Measurements from ENCODE around the gene ATP9B. TPM values are rescaled to one million over a fixed set of nuclear protein-coding genes. Genes with fewer than 3 reads are reported as not detected.

ATP9B gene
- total RNA-seq, 1 experiment from 2014 or later = 11.7 TPM

DNA sequence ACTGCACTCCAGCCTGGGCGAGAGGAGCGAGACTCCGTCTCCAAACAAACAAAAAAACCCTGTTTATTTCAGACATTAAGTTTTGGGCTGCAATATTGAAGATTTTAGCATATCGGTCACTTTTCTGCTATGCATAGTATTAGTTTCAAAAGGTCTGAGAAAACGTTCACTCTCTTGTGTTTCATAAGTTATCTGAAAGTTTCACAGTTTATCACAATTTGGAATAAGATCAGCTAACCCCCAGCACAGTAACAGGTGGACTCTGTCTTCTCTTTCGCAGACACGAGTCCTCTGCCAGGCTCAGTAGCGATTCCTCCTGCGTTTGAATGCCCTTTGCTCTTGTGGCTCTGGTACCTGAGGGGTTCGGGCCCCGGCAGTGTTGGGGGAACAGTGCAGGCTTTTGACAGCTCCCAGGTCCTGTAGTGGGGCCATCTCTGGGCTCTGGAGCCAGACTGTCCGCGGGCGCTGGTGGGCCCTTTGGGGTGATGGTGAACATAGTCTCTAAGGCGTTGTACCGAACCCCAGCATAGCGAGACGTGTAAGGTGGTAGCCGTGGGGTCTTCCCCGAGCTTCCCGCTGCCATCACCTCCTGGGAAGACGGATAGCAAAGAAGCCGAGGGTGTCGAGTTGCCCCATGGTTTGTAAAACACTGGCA, 347.0 kb downstream of the ATP9B start:
- Histone ChIP-seq H3K4me3 (no peak overlapping the region), H3K27me3 (no peaks in the 10 kb centered on the region), H3K36me3 (no peaks in the 10 kb centered on the region), H3K9me3 (no peaks in the 10 kb centered on the region)
- DNase-seq = no peak

DNA sequence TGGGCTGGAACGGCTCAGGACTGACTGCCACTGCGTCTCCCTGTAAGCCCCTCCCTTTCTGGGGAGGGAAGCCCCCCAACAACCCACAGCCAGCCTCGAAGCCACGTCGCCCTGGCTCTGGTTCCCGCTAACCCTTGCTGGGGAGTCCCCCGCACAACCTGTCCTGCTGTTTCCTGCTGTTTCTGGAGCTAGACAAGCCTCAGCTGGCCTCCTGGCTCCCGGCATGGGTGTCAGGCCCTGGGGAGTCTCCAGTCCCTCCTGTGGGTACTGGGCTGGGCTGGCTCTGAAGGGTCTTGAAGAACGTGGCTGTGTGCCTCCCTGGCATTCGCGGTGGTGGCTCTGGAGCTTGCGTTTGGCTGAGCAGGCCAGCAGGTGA, 347.5 kb downstream of the ATP9B start:
- DNase-seq = no peak
- no peaks in the 10 kb centered on the region for H3K36me3 ChIP-seq
- H3K4me3 ChIP-seq = no peak overlapping the region
- no peaks in the 10 kb centered on the region for H3K27me3 ChIP-seq
- no peaks in the 10 kb centered on the region for H3K9me3 ChIP-seq

DNA sequence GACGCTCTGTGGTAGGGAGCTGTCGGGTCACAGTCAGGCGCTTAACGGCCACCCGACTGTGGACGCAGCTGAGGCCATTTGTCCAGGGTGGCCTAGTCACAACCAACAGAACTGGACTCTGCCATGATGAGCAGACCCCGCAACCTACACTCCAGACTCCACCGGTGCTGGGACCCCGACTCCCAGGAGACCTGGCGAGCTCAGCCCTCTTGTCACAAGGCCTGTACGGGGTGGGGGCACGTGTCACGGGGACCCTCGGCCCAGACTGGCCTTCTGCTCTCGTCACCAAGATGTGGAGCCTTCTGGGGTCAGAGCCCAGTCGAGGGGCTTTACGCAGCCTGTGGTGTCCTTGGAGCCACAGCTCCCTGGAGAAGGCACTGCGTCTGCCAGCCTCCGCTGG, 349.0 kb downstream of the ATP9B start:
- Histone ChIP-seq H3K4me3 (no peak overlapping the region), H3K9me3 (no peaks in the 10 kb centered on the region), H3K36me3 (no peaks in the 10 kb centered on the region), H3K27me3 (no peaks in the 10 kb centered on the region)
- DNase-seq = no peak

DNA sequence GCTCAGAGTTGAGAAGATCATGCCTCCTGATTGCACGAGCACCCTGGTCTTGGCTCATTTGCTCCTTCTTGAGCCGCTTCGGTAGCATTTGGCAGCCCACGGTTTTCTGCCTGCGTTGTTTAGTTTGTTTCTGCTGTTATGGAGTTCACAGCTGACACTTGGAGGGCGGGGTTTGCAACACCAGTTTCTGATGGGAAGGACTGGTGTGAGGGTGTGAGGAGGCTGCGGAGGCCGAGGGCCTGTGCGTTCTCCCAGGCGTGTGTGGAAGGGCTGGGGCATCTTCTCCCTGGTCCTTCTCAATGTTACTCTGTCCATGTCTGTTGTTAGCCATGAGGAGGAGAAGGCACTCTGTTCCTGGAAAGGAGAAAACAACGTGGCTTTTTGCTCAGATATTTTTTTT, 349.4 kb downstream of the ATP9B start:
- no peaks in the 10 kb centered on the region for H3K27me3 ChIP-seq
- no peak overlapping the region for H3K4me3 ChIP-seq
- no peaks in the 10 kb centered on the region for H3K9me3 ChIP-seq
- DNase-seq = no peak
- no peaks in the 10 kb centered on the region for H3K36me3 ChIP-seq

DNA sequence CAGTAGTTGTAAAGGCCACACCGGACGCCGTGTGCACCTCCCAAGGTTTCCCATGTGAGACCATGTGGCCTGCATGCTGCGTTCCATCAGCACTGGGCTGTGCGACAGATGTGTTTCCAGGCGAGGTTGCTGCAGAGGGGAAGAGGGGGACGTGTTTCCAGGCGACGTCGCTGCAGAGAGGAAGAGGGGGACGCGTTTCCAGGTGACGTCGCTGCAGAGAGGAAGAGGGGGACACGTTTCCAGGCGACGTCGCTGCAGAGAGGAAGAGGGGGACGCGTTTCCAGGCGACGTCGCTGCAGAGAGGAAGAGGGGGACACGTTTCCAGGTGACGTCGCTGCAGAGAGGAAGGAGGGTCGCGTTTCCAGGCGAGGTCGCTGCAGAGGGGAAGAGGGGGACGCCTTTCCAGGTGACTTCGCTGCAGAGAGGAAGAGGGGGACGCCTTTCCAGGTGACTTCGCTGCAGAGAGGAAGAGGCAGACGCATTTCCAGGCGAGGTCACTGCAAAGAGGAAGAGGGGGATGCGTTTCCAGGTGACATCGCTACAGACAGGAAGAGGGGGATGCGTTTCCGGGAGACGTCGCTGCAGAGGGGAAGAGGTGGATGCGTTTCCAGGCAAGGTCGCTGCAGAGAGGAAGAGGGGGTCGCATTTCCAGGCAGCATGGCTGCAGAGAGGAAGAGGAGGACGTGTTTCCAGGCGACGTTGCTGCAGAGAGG, 351.0 kb downstream of the ATP9B start:
- Histone ChIP-seq H3K4me3 (no peak overlapping the region), H3K9me3 (no peaks in the 10 kb centered on the region), H3K36me3 (no peaks in the 10 kb centered on the region), H3K27me3 (no peaks in the 10 kb centered on the region)
- no peak for DNase-seq

DNA sequence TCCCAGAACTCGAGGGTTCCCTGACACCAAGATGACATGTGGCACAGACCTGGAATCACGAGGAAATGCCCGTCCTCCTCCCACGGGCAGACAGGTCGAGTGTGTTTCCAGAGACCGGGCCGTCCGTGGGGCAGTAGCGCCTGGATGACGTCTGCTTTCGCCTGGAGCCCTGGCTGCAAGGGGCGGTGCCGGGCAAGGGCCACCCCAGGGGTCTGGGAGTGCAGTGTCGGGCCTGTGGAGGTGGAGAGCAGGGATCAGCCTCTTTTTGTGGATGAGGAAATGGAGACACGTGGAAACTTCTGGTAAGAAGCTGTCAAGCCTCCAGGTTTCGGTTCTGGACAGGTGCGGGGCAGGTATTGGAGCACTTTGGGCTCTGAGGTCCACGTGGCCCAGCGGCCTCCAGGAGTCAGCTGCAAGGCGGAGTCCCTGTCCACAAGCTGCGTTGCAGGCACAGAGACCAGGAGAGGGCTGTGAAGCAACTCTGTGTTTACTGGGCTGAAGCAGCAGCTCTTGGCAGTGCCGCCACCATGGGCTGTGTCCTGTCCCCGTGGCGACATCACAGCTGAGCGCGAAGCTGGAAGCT, 352.2 kb downstream of the ATP9B start:
- Histone ChIP-seq H3K4me3 (no peak overlapping the region), H3K9me3 (no peaks in the 10 kb centered on the region), H3K36me3 (no peaks in the 10 kb centered on the region), H3K27me3 (no peaks in the 10 kb centered on the region)
- no peak for DNase-seq

DNA sequence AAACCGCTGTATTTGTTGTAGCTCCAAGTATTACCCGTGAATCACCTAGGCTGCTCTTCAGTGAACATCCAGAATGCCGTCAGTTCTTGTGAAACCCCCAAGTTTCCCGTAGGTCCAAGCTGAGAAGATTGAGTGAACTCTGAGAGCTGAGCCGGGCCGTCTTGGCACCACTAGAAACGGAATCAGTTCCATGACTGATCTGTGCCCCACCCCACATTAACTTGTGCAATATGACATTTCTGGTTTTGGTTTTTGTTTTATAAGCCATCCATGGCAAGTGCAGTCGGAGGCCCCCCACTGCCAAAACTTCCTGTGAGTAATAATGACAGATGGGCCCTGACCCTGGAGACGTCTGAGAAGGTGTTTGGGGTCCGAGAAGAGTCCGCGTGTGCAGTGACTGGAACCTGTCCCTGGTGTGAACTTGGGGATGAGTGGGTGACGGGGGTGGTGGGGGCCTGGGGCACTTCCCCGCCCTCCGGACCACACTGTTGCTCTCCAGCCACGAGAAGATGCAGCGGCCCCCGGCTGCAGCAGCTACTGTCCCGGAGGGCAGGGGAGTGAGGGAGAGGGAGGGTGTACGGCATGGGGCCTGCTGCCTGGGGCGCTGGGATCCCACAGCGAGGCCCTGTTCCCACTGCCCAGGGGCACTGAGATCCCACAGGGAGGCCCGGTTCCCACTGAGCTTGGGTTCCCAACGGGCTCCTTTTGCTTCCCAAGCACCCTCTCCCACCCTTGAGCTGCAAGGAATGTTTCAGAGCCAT, 353.0 kb downstream of the ATP9B start:
- Histone ChIP-seq H3K27me3 (no peaks in the 10 kb centered on the region), H3K4me3 (no peak overlapping the region), H3K36me3 (no peaks in the 10 kb centered on the region), H3K9me3 (no peaks in the 10 kb centered on the region)
- DNase-seq = peak; percentile 55

DNA sequence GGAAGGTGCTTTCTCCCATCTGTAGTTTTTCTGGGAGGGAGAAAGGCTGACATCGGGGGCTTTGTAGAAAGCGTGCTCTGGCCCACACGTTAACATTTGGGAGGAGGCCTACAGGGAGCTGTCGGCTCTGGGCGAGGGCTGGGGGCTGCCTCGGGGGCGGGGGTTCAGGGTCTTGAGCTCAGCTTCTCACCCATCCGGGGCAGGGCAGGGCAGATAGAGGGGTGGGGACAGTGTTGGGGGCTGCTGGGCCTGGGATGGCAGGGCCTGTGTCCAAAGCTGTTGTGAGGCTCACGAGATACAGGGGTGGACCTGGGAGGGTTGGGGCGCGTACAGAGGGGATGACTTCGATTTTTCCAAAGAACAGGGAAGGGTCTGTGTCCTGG, 353.6 kb downstream of the ATP9B start:
- no peak for DNase-seq
- no peaks in the 10 kb centered on the region for H3K36me3 ChIP-seq
- H3K9me3 ChIP-seq = no peaks in the 10 kb centered on the region
- H3K4me3 ChIP-seq = no peak overlapping the region
- H3K27me3 ChIP-seq = no peaks in the 10 kb centered on the region

DNA sequence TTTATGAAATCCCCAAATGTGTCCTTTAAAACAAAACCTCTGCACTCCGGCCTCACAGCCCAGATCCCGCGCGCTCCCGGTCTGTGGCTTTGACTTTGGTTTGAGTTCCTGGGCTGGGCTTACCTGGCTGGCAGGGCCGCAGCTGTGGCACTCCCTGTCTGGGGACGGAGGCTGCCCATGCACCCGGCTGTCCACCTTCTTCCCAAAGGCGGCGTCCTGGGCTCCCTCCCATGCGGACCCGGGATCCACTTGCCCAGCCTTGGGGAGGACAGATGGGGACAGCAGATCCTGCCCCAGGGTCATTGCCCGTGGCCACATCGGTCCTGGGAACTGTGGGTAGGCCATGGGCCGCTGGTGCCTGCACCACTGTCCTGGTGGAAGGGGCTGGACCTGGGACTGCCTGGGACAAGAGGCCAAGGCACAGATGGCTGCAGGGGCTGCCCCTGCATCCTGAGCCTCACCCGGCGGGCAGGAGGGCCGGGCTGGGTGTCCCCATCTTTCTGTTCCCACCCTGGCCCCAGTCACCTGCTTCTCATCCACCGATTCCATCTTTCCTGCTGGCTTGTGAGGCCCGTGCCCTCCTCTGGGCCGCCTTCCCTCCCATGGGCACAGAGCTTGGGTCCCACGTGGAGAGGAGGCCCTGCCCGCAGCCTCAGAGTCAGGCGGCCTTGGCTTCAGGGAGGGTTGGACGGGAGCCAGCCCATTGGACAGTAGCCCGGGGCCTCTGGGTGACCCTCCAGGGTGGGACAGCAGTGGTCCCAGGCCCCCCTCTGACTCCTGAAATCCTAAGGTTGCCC, 354.2 kb downstream of the ATP9B start:
- no peaks in the 10 kb centered on the region for H3K9me3 ChIP-seq
- H3K4me3 ChIP-seq = no peak overlapping the region
- no peaks in the 10 kb centered on the region for H3K27me3 ChIP-seq
- no peak for DNase-seq
- no peaks in the 10 kb centered on the region for H3K36me3 ChIP-seq

DNA sequence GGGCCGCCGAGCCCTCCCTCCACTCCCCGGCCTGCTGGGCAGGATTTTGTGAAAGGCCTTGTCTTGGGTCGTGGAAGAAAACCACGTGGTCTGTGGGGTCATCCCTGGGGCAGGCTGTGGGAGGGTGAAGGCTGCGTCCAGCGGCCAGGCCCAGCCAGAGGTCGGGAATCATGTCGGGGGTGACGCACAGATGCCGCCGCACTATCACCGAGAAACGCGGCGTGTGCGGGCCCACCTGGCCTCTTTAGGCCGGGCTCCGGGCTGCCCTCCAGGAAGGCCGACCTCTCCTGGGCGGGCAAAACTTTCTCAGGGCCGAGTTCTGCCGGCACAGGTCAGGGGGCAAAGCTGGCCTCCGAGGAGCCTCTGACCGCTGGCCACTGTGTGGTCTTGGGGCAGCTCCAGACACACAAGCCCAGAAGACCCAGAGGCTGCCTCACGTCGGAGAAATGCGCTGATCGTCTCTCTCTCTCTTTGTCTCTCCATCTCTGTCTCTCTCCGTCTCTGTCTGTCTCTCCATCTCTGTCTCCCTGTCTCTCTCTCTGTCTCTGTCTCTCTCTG, 354.9 kb downstream of the ATP9B start:
- no peak for DNase-seq

DNA sequence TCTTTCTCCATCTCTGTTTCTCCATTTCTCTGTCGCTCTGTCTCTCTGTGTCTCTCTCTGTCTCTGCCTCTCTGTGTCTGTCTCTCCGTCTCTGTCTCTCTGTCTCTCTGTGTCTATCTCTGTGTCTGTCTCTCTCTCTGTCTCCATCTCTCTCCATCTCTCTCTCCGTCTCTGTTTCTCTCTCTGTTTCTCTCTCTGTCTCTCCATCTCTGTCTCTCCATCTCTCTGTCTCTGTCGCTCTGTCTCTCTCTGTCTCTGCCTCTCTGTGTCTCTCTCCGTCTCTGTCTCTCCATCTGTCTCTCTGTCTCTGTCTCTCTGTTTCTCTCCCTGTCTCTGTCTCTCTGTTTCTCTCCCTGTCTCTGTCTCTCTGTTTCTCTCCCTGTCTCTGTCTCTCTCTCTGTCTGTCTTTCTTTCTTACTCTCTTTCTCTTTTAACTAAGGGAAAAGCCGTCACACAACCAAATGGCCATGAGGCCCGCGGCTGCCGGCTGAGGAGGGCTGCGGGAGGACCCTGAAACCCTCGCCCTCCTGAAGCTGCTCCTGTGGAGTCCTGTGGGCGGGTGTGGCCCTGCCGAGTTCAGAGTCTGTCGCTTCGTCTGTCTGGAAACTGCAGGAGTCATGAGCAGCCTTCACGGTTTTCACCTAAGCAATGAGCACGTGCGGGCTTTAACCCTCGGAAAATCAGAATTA, 355.8 kb downstream of the ATP9B start:
- Histone ChIP-seq H3K4me3 (no peak overlapping the region), H3K9me3 (no peaks in the 10 kb centered on the region), H3K36me3 (no peaks in the 10 kb centered on the region), H3K27me3 (no peaks in the 10 kb centered on the region)
- DNase-seq = no peak

More for the DNA sequence above, 354.9 kb downstream of the ATP9B start:
- H3K27me3 ChIP-seq = no peaks in the 10 kb centered on the region
- no peak overlapping the region for H3K4me3 ChIP-seq
- no peaks in the 10 kb centered on the region for H3K9me3 ChIP-seq
- no peaks in the 10 kb centered on the region for H3K36me3 ChIP-seq

DNA sequence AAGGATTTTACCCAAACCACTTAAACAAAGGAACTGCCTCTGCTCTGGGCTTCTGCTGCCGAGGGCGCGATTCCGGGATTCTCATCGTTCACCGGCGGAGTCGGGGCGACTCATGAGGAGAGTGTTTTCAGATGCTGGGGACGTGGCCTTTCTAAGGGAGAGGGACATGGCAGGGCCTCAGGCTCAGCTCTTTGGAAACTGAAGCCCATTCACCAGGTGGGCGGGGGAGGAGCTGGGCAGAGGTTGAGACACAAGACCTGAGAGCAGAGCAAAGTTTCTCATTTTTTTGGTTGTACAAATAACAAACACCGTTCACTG, 356.3 kb downstream of the ATP9B start:
- Histone ChIP-seq H3K4me3 (no peak overlapping the region), H3K36me3 (no peaks in the 10 kb centered on the region), H3K27me3 (no peaks in the 10 kb centered on the region), H3K9me3 (no peaks in the 10 kb centered on the region)
- DNase-seq = no peak

DNA sequence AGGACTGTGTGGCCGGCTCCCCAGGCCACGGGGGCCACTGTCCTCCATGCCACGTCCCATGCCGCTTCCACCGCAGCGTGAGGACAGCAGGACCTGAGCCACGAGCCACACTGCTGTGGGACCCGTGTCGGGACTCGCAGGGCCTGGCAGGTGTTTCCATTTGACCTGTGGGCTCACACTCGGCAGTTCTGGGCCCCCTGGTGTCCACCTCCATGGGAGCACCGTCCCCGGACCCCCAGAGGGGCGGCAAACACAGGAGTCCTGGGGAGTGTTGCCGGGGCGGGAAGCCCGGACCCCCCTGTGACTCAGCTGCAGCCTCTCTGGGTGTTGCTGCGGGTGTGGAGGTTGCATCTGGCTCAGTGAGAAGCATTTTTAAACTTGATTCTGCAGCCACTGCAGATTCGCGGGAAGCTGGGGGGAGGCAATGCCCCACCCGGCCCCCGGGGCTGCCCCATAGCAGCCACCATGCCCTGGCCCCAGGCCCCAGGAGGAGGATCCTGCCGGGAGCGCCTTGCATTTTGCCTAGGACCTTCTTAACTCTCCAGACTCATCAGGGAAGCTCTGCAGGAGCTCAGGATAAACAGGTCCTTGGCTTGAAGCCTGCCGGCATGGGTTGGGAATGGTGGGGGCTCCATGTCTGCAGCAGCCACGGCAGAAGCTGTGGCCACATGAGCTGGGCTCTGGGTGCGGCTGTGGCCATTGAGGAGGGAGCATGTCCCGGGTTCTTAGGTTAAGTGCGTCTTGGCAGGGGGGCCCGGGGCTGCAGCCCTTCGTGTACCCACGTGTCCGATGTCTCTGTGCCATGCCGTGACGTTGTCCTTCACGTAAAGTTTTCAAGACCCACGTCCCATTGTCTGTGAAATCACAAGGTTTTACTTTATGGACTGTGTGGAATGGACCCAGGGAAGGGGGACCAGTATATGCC, 357.4 kb downstream of the ATP9B start:
- Histone ChIP-seq H3K4me3 (no peak overlapping the region), H3K27me3 (no peaks in the 10 kb centered on the region), H3K36me3 (no peaks in the 10 kb centered on the region), H3K9me3 (no peaks in the 10 kb centered on the region)
- DNase-seq = no peak

DNA sequence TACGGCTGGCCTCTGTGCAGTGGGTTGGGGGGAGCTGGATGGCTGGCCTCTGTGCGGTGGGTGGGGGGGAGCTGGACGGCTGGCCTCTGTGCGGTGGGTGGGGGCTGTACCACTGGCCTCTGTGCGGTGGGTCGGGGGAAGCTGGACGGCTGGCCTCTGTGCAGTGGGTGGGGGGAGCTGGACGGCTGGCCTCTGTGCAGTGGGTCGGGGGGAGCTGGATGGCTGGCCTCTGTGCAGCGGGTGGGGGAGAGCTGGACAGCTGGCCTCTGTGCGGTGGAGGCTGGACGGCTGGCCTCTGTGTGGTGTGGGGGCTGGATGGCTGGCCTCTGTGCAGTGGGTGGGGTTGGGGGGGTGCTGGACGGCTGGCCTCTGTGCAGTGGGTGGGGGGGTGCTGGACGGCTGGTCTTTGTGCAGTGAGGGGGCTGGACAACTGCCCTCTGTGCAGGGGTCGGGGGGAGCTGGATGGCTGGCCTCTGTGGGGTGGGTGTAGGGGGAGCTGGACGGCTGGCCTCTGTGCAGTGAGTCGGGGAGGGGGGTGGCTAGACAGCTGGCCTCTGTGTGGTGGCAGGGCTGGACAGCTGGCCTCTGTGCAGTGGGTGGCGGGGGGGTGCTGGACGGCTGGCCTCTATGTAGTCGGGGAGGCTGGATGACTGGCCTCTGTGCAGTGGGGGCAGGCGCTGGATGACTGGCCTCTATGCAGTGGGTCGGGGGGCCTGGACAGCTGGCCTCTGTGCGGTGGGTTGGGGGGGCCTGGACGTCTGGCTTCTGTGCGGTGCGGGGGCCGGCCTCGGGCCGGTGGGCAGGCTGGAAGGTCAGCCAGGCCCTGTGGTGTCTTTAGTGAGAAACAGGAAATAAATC, 358.4 kb downstream of the ATP9B start:
- no peak for DNase-seq
- H3K36me3 ChIP-seq = no peaks in the 10 kb centered on the region
- no peaks in the 10 kb centered on the region for H3K9me3 ChIP-seq
- H3K27me3 ChIP-seq = no peaks in the 10 kb centered on the region
- no peak overlapping the region for H3K4me3 ChIP-seq

All from MG63 (cell line).